Measurements from ENCODE around the gene ZBTB16.
A peak's percentile ranks its signal among the peaks of the same experiment; 100 is the strongest.

The ZBTB16 gene

DNA sequence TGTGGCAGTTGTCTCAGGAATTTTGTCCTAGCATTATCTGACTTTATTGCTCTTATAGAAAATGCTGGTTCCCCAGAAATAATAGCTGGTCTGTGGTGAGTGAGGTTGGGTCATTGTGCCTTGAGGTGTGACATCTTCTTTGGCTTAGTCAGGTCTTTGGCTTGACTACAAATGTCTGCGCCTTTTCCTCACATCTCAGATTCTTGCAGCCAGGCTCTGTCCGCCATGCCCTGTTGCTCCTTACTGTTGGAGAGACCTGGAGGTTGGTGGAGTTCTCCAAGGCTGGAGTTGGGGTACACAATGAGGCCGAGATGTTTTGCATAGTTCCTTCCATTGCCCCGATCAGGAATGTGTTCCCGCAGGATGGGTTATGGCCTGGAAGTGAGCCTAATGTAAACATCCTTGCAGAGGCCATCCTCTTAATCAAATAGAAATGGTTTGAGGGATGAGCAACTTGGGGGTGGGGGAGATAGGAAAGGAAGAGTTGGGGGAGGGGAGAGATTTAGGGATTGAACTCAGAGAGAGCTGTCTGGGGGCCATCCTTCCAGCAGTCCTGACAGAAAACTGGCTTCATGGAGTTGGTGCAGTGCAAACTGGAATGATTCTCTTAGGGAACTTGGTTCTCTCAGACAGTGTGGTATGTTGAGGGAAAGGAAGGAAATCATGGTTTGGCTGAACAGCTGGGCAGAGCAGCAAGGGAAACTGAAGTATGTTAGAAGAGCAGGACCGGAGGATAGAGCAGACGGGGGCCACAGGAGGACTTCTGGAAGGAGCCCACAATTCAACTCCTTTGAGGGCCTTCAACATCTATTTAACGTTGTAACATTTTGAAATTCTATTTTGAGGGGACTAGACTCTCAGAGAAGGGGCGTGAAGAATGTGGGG, 49.9 kb downstream of the ZBTB16 start:
- DNase-seq, result no peak

DNA sequence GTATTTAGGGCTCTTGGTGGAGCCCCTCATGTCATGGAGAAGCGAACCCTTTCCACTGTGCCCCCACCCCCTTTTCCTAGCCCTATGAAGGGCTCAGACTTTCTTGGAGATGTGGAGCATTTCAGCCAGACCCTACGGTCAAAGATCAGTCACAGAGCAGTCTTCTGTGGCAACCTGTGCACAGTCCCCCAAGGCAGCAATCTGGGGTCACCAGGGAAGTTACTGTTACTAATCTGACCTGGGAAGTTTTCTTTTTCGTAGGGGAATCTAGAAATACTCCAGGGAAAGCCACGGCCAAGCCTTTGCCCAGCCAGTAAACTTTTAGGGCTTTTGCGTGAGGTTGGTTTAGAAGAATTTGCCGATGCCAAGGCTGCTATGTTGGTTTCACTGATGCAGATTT, 50.6 kb downstream of the ZBTB16 start:
- DNase-seq, result no peak

DNA sequence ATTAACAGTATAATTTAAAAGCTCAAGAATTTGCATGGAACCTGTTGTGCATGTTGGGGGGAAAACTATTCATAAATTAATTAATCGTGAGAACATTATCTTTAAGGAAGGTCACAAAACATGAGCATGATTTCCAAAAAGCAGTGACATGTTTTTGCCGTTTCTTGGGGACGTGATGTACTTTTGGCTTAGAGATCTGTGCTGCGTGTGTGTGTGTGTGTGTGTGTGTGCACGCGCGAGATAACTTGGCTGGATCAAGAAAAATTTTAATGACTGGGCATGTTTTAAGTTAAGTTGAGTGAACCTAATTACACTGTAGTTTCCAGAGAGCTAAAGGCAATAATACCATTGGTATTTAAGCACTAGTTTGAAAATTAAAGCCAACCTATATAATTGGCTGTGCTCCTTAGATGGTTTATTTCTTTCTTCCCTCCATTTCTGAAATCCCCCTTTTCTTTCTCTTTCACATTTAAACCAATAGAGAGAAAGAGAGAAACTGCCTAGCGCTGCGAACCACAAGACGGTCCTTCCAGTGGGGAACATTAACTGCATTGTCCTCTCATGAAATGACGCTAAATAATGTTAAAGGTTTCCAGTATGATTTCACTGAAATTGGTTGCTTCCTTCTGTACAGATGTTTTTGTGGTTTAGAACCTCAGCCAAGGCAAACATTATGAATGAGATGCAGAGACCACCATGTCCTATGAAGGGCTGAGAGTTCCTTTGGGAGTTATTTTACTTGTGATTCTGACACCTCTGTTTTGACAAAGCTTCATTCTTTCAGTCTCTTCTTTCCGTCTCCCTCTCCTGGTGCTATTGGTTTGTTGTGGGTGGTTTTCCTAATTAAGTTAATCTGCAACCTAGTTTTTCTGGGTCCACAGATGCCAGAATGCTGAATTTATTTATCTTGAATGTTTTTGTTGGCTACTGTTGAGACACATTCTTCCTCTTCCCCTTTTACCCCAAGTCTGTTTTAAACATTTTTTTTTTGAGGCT, 51.7 kb downstream of the ZBTB16 start:
- no peak for DNase-seq

DNA sequence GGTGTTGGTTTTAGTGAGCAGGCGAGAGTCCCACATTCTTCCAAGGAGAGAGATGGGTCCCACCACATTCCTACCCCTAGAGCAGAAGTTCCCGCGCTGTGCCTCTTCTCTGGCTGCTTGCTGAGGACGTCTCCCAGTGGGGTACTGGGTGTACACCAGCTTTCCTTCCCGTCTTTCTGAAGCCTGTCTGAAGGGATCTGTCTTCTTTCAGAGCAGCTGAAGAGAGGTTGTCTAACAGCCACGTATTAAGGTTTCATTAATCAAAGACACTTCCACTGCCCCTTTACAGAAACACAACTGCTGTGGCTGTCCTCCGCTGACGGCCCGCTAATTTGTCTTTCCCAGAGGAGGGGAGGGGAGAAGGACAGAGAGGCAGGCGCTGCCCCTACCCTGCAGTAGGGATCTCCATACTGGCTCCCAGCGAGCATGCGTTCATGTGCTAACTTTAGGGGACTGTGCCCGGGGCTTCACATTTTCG, 56.0 kb downstream of the ZBTB16 start:
- no peak for DNase-seq

DNA sequence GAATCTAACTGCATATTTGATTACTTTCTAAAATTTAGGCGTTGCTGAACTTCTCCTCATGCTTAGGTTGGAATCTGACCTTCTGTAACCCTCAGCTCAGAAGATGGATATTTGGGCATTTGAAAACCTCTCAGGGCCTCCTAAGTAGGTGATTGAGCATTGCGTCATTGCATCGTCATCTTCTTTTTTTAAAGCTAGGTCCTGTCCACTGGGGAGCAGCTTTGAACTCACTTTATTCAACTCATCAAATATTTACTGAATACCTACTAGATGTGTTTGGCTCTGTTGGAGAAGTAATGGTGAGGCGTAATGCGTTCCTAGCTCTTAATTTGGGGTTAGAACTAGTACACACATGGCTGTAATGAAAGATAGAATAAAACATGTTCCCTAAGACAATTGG, 56.8 kb downstream of the ZBTB16 start:
- DNase-seq, result no peak

DNA sequence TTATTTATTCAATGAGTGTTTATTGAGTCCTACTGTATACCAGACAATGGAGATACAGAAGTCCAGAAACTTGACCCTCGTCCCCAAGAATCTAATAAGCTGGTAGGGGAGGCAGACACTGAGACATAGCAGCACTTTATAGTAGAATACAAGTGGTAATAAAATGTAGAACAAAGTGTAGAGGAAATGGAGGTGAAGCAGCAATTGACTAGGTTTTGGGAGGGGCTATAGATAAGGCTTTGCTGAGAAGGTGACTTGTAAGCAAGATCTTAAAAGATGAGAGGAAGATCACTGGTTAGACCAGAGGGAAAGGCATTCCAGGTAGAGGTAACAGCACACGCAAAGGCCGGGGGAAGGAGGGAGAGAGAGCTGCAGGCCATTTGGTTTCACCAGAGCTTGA, 57.3 kb downstream of the ZBTB16 start:
- no peak for DNase-seq

DNA sequence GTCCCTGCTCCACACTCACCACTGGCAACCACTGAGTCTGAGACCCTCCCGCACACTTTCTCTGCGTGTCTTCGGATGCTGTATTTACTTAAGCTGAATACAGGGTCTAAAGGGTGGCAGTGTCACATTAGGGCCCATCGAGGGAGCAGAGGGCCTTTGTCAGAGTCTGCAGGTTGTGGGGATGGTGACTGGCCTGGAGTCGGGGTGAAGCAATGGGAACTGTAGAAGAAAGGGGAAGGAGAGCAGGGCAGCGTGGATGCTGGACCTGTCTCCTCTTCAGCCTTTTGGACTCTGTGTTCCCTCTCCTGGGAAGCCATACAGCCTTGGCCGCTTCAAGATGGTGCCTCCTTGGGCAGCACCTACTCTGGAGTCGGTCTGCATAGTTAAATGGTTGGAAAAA, 61.1 kb downstream of the ZBTB16 start:
- DNase-seq, result no peak

DNA sequence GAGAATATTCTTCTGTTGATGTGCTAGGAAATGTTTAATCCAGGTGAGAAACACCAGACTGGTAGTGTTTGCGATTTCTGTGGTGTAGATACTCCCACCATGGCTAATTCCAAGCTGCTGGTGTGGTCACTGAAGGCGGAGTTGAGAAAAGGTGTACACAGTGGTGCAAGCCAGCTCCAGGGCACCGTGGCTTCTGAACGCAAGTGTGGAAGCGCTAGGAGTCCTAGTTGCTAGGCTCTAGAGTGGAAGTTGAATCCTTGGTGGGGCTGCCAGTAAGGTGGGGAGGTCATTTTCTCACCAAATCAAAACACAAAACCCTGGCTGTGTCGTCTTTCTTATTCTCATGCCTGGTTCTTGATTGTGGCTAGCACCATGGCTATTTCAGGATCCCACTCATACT, 61.6 kb downstream of the ZBTB16 start:
- no peak for DNase-seq

DNA sequence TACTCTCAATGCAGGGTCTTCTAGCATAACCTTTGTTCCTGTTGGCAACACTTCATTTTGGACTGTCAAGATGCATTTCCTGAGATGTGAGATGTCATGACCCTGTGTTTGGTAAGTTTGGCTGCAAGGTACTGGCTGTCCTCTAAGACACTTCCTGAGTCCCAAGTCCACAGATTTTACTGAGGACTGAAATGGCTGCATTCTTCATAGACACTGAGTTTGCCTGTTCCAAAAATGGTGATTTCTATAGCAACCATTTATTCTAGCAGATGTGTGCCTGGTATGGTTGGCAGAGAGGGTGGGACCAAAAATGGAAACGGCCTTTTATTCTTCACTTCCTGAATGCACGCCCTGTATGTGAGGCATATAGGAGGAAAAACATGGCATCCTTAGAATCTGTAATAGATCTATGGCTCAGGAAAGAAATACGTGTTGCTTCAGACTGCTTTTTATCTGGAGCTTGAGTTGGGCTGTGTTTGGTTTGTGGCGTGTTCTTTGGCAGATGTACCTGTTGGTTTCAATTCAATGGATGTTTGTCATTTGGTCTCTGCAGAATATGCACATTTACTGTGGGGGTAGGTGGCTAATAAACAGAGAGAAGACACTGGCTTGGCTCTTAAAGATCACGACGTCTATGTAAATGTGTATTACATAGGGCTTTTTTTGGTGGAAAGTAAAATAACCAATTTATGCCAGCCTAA, 62.4 kb downstream of the ZBTB16 start:
- no peak for DNase-seq

DNA sequence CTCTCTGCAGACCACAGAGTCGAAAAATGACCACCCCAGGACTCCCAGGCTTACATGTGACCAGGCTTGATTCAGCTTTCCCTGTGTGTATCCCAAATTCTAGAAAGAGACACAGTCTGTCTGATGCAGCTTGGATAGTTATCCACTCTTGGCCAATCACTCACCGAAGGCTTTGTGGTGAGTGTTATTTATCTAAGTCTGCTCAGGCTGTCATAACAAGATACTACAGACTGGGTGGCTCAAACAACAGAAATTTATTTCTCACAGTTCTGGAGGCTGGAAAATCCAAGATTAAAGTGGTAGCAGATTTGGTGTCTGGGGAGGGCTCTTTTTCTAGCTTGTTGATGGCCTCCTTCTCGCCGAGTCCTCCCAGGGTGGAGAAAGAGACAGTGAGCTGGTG, 63.2 kb downstream of the ZBTB16 start:
- DNase-seq, result no peak

DNA sequence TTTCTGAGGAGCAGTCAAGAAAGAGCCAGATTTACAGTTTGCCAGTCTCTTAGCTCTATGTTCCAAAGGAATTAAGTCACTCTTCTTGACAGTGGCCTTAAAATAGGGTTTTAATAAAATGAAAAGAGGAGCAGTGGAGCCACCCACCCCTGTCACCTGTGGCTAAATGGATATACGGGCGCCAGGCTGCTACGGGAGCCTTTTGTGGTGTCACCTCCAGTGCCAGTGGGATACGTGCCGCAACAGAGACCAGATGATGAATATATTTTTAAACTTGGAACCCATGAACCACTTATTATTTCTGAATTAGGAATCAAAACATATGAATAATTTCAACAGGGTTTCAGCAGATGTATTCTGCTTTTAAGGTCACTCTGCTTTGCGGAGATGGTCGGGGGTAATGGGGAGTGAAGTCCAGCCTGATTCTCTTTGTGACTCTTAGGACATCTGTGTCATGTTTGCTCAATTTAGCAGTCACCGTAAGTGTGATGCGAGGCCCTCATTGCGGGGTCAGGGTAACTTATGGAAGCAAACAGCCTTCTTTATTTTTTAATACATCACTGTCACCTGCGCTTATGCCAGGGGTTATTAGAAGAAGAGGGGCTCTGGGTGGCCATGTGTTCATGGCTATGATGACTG, 64.3 kb downstream of the ZBTB16 start:
- DNase-seq, result no peak

DNA sequence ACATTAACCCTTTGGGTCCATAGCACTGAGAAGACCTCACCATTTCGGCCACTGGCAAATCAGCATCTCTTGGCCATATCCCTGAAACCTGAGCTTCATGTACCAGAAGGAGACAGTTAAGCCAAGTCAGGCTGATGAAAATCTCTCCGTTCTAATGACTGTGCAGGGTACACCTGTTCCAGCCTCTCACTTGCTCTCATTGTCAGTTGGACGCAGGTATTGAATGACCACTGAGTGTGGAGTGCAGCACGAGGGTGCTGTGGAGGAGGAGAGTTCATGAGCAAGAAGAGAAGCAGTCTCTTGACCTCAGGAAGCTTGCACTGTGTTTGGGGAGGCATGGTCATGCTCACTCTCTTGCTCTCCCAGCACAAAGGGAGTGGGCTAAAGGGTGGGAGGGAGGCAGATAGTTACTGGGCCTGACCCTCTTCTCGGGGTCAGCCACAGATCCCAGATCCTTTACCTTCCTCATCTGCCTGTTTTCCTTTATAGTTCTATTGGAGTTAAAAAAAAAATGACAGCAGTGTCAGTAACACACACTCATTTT, 65.2 kb downstream of the ZBTB16 start:
- DNase-seq, result no peak

DNA sequence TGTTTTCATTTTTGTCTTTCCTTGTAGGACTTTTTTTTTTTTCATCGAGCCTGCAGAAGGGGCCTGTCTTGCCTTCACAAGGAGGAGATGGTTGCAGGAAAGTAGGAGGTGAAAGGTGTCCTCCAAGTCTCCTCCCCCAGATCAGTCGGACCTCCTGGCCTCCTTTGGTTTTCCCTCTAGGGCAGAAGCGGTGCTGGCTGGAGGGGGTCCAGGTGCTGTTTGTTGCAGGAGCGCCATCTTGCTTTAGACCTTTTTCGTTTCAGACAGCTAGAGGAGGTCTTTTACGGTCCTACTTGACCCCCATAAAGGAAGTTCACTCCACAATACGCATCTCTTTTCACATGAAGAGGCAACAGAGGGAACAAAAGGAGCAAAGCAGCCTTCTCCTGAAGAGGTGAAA, 66.0 kb downstream of the ZBTB16 start:
- no peak for DNase-seq

DNA sequence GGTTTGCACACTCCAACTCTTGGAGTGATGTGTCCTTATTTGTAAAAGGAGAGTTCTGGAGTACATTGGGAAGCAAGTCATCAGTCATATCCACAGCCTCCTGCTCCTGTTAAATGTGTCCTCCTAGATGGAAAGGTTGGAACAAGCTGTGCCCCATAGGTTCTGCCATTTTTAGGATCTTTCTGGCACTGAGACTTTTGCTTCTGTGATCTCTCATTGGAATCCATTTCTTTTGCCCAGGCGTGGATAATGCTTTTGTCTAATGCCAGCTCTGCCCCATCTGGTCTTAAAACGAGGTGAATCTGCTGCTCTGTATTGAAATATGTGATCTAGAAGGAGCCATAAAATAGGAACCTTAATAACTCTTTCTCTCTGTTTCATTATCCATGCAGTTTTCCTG, 66.4 kb downstream of the ZBTB16 start:
- no peak for DNase-seq

DNA sequence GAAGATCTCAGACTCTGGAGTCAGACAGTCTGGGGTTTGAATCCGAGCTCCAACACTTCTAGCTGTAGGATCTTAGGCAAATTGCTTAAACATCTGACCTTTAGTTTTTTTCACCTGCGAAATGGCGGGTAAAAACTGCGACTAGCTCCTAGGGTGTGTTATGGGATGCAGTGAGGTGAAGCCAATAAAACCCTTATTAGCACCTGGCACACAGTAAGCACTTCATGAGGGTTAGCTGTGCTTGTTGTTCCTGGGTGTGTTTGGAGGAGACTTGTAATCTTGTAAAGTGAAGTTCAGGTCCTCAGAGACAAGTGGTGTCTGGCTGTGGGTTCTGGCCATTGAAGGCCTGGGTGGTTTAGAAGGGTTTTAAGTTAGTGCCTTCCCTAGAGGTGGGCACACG, 68.9 kb downstream of the ZBTB16 start:
- no peak for DNase-seq

DNA sequence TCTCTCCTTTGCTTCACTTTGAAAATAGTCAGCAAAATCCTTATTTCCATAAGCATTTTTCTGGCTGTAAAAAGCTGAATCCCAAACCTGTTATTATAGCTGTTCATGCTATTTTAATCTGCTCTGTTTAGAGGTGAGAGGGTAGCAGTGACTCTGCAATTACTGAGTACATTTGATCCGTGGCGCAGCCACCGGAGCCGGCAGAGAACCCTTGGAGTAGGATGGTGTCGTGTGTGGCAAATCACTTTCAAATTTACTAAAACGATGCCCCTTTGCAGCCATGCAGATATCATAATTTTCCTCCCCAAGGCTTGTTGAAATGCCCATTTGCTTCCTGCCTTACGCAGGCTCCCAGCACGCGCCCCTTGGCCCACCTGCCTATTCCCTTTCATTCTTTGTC, 69.6 kb downstream of the ZBTB16 start:
- no peak for DNase-seq

DNA sequence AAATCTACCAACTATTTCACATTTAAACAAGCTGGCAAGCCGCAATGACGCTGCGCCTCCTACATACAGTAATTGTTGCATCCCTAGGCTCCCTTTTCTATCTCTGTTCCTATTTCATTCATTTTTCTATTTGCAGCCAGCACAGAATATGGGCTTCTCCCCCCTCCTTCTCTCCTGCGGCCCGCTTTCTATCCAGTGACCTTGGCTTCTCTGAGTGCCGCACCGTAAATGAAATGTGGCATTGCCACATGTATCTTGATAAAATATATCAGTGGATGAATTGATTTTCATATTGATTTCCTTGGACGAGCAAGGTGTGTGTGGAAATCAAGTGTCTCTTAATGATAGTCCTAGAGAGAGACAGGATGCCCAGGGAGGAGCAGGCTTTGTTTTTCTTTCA, 70.2 kb downstream of the ZBTB16 start:
- DNase-seq, result no peak

DNA sequence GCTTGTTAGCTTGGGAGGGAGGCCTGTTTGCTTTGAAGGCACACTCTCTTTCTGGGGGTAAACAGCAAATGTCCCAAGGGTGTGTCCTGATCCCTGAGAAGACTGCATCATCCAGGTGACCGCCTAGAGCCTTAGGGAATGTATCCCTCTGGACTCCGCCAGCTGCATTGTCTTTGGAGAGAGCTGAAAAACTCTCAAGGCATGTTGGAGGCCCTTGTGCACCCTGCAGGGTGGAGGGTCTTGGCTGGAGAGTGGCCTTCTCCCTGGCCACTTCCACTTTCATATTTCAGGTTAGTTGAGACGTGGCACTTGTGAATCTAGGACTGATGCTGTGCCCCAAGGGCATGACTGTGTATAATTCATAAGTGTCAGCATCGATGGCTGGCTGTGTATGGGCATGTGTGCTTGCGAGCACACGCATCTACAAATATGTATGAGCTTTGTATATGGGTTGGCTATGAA, 70.6 kb downstream of the ZBTB16 start:
- no peak for DNase-seq

DNA sequence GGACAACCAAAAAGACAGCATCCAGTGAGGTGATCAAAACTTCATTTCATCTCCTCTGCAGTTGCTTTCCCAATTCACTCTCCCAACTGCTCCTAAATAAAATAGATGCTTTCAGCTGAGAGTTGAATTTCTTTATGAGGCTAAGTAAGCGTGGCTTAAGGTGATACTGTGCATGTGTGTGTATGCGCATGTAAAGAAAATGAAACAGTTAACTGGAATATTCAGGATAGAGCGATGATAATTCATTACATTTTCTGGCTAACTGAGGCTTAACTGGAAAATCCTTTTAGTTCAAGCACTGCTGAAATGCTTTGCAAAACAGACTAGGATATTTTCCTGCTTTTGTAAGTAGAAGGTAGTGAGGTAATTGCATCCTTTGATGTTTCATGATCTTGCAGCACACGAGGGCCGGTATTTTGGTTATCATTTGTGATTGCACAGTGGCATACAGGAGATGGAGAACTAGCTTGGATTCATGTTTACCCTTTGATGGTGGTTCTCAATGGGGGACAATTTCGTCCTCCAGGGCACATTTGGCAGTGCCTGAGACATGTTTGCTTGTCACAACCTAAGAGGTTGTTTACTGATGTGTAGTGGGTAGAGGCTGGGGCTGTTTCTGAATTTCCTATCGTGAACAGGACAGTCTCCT, 71.2 kb downstream of the ZBTB16 start:
- DNase-seq, result no peak

DNA sequence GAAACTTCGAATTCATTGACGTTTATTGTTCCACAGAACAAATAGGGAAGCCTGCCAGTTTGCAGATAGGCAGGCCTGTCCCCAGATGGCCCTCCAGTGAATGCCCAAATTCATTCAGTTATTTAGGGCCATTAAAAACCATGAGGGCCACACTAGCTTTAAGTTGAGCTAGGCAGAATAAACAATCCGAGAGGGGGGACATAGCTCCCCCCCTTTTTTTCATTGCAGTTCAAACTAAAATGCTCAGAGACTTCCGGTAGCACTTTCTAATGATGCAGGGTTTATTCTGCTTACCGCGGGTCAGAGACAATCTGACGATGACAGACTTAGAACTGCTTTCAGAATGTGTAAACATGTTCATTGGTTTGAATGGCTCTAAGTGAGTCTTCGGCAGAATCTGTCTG, 72.0 kb downstream of the ZBTB16 start:
- peak; percentile 27 for DNase-seq

DNA sequence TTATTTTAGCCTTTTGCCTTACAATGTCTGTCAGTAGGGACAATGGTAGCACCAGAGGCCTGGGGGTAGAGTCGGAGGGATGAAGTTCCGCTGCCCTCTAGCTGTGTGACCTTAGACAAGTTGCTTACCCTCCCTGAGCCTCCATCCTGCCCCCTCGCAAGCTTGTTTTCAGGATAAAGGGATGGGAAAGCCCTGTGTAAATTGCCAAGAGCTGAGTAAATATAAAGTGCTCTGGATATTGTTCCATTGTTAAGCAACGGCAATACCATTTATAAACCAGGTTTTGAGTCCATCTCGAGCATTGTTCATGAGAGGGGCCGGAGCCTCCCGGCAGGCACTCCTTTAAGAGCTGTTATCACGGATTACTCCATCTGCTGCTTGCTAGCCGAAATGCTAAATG, 72.9 kb downstream of the ZBTB16 start:
- DNase-seq, result no peak

DNA sequence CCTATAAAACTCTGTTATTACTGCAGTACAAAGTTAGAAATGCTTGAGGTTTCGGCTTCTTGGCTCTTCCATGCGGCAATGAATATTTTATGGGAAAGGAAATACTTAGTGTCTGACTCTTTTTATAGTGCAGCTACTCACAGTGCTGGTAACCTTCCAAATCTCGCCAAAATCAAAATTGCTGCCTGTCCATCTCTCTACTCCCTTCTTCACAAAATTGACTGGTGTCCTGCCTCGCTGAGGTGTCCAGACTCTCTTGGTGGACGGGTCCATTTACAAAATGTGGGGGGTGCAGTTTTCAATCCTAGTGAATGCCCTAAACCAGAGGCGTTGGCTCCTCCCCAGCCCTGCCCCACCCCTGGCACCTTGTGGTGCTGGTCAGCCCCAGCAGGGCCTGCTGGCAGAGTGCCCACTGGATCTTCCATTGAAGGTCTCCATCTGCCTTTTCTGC, 73.5 kb downstream of the ZBTB16 start:
- no peak for DNase-seq
